Measurements from ENCODE around the gene CHST15.

DNA sequence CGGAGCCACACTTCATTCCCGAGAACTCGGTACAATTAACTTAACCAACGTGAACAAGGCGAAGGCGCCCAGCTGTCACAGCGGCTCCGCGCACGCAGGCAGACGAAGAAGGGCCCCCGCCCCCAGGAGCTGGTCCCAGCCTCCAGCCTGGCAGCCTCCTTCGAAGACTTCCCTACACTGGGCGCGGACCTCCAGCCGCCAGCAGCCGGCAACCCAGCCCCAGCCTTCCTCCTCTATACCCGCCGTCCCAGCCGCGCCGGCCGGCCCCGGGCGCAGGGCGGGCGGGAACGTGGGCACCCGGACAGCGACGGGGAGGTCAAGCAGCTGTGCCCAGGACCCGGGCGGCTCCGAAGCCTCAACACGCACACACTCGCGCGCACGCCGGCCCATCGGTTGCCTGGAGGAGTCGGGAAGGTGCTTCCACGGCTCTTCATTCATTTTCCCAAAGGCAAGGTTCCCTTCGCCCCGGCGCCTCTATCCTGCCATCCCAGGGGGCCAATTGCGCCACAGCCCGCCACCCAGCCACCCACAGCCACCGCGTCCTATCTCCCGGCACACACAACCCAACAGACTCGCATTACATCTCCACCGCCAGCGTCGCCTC, 1.6 kb downstream of the CHST15 start:
- TF ChIP-seq POLR2A (IDR thresholded peaks at IDR 0.05) = no peak
- TF ChIP-seq, protein P1, sequence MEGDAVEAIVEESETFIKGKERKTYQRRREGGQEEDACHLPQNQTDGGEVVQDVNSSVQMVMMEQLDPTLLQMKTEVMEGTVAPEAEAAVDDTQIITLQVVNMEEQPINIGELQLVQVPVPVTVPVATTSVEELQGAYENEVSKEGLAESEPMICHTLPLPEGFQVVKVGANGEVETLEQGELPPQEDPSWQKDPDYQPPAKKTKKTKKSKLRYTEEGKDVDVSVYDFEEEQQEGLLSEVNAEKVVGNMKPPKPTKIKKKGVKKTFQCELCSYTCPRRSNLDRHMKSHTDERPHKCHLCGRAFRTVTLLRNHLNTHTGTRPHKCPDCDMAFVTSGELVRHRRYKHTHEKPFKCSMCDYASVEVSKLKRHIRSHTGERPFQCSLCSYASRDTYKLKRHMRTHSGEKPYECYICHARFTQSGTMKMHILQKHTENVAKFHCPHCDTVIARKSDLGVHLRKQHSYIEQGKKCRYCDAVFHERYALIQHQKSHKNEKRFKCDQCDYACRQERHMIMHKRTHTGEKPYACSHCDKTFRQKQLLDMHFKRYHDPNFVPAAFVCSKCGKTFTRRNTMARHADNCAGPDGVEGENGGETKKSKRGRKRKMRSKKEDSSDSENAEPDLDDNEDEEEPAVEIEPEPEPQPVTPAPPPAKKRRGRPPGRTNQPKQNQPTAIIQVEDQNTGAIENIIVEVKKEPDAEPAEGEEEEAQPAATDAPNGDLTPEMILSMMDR (IDR thresholded peaks at IDR 0.05) = no peak

All from adrenal gland (tissue), 5 donors.